Panc1 (cell line): Measurements from ENCODE around the gene GLRA3. TPM values are rescaled to one million over a fixed set of nuclear protein-coding genes. Genes with fewer than 3 reads are reported as not detected.

ENCODE experiments used
- ATAC-seq: fragments of 200-7000 bp; cut with Tn5 transposase; 2 replicates; pipeline ENCODE4 v1.9.1; 2020; ENCODE audit warnings: mild to moderate bottlenecking, moderate library complexity
- BruUV-seq: library from RNA; stranded (reverse); fragments of 400-500 nt; replicated peaks from 2 replicates; lab custom pipeline; 2021; lab: Mats Ljungman, UMichigan
- CTCF ChIA-PET: fragments of 300-600 bp; sonication (Branson Sonifier 250); formaldehyde crosslinking; loops from one replicate; lab custom pipeline; 2022; ENCODE audit warnings: antibody characterized with exemption; lab: Charles Lee
- POLR2A ChIA-PET: fragments of 300-600 bp; sonication (Branson Sonifier 250); formaldehyde crosslinking; loops from one replicate; lab custom pipeline; 2022; ENCODE audit warnings: antibody characterized with exemption; lab: Charles Lee
- DNase-seq: peaks from one replicate; pipeline ENCODE4 v3.0.0-alpha.2; 2010; ENCODE audit warnings: low read depth, low spot score
- H3K27ac ChIP-seq: 2 replicates; pipeline ENCODE4 v1.5.1; 2011; ENCODE audit warnings: mild to moderate bottlenecking, low read length, inconsistent platforms
- H3K27me3 ChIP-seq: fragments of 200-500 bp; sonication (Bioruptor generic); 2 replicates; pipeline ENCODE4 v1.6.0; 2014; ENCODE audit warnings: low read length, inconsistent platforms; ENCODE audit not compliant: control insufficient read depth, insufficient read depth
- H3K36me3 ChIP-seq: fragments of 200-500 bp; sonication (Bioruptor generic); 2 replicates; pipeline ENCODE4 v1.5.1; 2014; ENCODE audit warnings: inconsistent platforms, mild to moderate bottlenecking, low read length, moderate library complexity; ENCODE audit not compliant: control insufficient read depth, insufficient read depth
- H3K4me1 ChIP-seq: 2 replicates; pipeline ENCODE4 v1.5.1; 2011; ENCODE audit warnings: inconsistent platforms, mild to moderate bottlenecking, low read length, moderate library complexity; ENCODE audit not compliant: control insufficient read depth, insufficient read depth
- H3K4me3 ChIP-seq, 2 experiments: 2 replicates each; pipeline ENCODE4 v1.5.1; 2011 to 2012; ENCODE audit warnings: low read depth in 2 of 2, low read length in 2 of 2, mild to moderate bottlenecking in 2 of 2, inconsistent platforms in 1 of 2, moderate library complexity in 1 of 2
- H3K9me3 ChIP-seq: fragments of 200-500 bp; sonication (Bioruptor generic); 2 replicates; pipeline ENCODE4 v1.5.1; 2014; ENCODE audit warnings: low read depth, mild to moderate bottlenecking, inconsistent platforms, low read length, moderate library complexity; ENCODE audit not compliant: control insufficient read depth, insufficient read depth
- CTCF ChIP-seq: fragments of 450-650 bp; IDR thresholded peaks from 2 replicates; pipeline ENCODE4 v1.5.1; 2017; ENCODE audit warnings: mild to moderate bottlenecking
- POLR2AphosphoS5 ChIP-seq: IDR thresholded peaks from 2 replicates; pipeline ENCODE4 v1.6.1; 2012; ENCODE audit warnings: mild to moderate bottlenecking, low read depth, low read length, moderate library complexity
- REST ChIP-seq, 2 experiments: IDR thresholded peaks; 2 replicates each; pipeline ENCODE4 v1.6.1; 2011 to 2012; ENCODE audit warnings: low read depth in 2 of 2, control low read depth in 1 of 2, low read length in 1 of 2, mild to moderate bottlenecking in 1 of 2, moderate library complexity in 1 of 2; ENCODE audit not compliant: insufficient read depth in 1 of 2
- SIN3A ChIP-seq: IDR thresholded peaks from 2 replicates; pipeline ENCODE4 v1.6.1; 2012; ENCODE audit warnings: low read depth, mild to moderate bottlenecking, low read length, moderate library complexity, borderline replicate concordance; ENCODE audit not compliant: insufficient read depth
- TCF7L2 ChIP-seq: IDR thresholded peaks from 2 replicates; pipeline ENCODE4 v1.6.1; 2011; ENCODE audit warnings: mild to moderate bottlenecking, low read depth, low read length, inconsistent platforms
- in situ Hi-C: cut with HindIII; loops from 2 replicates; pipeline ENCODE4 v1.10.0; 2016; ENCODE audit warnings: low sequenced_read_pairs, low pct_unique_long_range_greater_than_20kb
- intact Hi-C: fragments of 100-400 bp; cut with micrococcal nuclease; formaldehyde crosslinking; loops from one replicate; pipeline ENCODE4 v1.10.0; 2022; ENCODE audit not compliant: unreplicated experiment
- total RNA-seq: library from RNA; stranded (reverse); gene quantifications from one replicate; pipeline ENCODE4 v1.2.1, GENCODE V29; 2021; ENCODE audit not compliant: unreplicated experiment

GLRA3 gene
- total RNA-seq, 1 experiment from 2014 or later = not detected

GRCh38 chr4:174611792-174612191, 217.3 kb downstream of the GLRA3 start:
- no peaks in the 10 kb centered on the region for H3K36me3 ChIP-seq
- H3K4me3 ChIP-seq = no peak overlapping the region
- ATAC-seq (no peak), DNase-seq (no peak)
- no peaks in the 10 kb centered on the region for H3K9me3 ChIP-seq
- POLR2A ChIA-PET = no interaction called here
- H3K27me3 ChIP-seq = no peaks in the 10 kb centered on the region
- CTCF ChIA-PET = no interaction called here
- no peak for TF ChIP-seq TCF7L2
- no peak for TF ChIP-seq SIN3A
- no peak for TF ChIP-seq REST (IDR thresholded peaks at IDR 0.05; ENCODE audit: insufficient read depth in 1 of 2, low read depth in 2 of 2, low read length in 1 of 2)
- no peak for TF ChIP-seq POLR2AphosphoS5
- TF ChIP-seq CTCF = no peak
- BruUV-seq = no TSS peak
- no peak overlapping the region for H3K27ac ChIP-seq
- no peaks in the 10 kb centered on the region for H3K4me1 ChIP-seq
- in situ Hi-C loops (no loop called here), intact Hi-C loops (no loop called here)

DNA sequence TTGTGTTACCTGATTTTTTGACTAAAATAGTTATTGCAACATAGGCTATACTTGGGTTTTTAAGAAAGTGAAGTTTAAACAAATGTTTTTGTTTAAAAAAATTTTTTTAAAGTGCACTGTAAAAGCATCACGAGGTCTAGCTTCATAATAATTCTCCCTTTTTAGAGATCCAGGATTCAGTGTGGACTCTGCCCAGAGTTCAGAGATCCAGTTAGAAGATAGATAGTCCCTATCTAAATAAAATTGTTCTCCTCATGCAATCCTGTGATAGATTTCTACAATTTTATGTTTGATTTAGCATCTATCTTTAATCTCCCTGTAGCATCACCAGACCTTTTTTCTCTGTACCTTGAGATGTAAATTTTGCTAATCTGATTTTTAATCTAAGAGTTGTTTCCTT, 221.3 kb downstream of the GLRA3 start:
- Histone ChIP-seq H3K27ac (no peak overlapping the region), H3K4me3 (no peak overlapping the region), H3K27me3 (no peaks in the 10 kb centered on the region), H3K4me1 (no peaks in the 10 kb centered on the region), H3K36me3 (no peaks in the 10 kb centered on the region), H3K9me3 (no peaks in the 10 kb centered on the region)
- in situ Hi-C loops (no loop called here), intact Hi-C loops (no loop called here)
- no TSS peak for BruUV-seq
- DNase-seq (no peak), ATAC-seq (no peak)
- ChIA-PET CTCF (no interaction called here), POLR2A (interaction anchor here (0.6 kb wide), 1 partner anchor 406 kb away, joined by 3 read pairs; no protein-coding TSS in a partner anchor)
- TF ChIP-seq SIN3A (no peak), TCF7L2 (no peak), REST (IDR thresholded peaks at IDR 0.05; ENCODE audit: insufficient read depth in 1 of 2, low read depth in 2 of 2, low read length in 1 of 2) (no peak), CTCF (no peak), POLR2AphosphoS5 (no peak)
